HEK293 (cell line): ENCODE results near the gene PTTG1.
A peak's percentile ranks its signal among the peaks of the same experiment; 100 is the strongest.

ENCODE experiments used
- FEZF1 ChIP-seq: fragments of 450-650 bp; formaldehyde crosslinking; IDR thresholded peaks from 2 replicates; pipeline ENCODE4 v1.5.1; 2016; ENCODE audit warnings: missing biosample characterization, missing genetic modification characterization
- GLIS1 ChIP-seq: fragments of 450-650 bp; formaldehyde crosslinking; IDR thresholded peaks from 2 replicates; pipeline ENCODE4 v1.5.1; 2016; ENCODE audit warnings: missing biosample characterization, missing genetic modification characterization
- HOXA7 ChIP-seq: sonication (generic); formaldehyde crosslinking; IDR thresholded peaks from 2 replicates; pipeline ENCODE4 v1.8.1; 2022; ENCODE audit warnings: missing genetic modification reagents, borderline replicate concordance
- HOXD13 ChIP-seq: sonication (generic); formaldehyde crosslinking; IDR thresholded peaks from 2 replicates; pipeline ENCODE4 v1.8.0; 2022; ENCODE audit warnings: missing genetic modification reagents, borderline replicate concordance
- KLF1 ChIP-seq: fragments of 450-650 bp; formaldehyde crosslinking; IDR thresholded peaks from 2 replicates; pipeline ENCODE4 v1.5.1; 2016; ENCODE audit warnings: missing biosample characterization, missing genetic modification characterization
- KLF16 ChIP-seq: fragments of 450-650 bp; formaldehyde crosslinking; IDR thresholded peaks from 2 replicates; pipeline ENCODE4 v1.5.1; 2017; ENCODE audit warnings: missing biosample characterization, missing genetic modification characterization
- OSR2 ChIP-seq: fragments of 450-650 bp; formaldehyde crosslinking; IDR thresholded peaks from 2 replicates; pipeline ENCODE4 v1.5.1; 2016; ENCODE audit warnings: missing biosample characterization, missing genetic modification characterization
- REPIN1 ChIP-seq: fragments of 450-650 bp; formaldehyde crosslinking; IDR thresholded peaks from 2 replicates; pipeline ENCODE4 v1.5.1; 2017; ENCODE audit warnings: missing biosample characterization, missing genetic modification characterization, low read depth
- SCRT1 ChIP-seq: fragments of 450-650 bp; formaldehyde crosslinking; IDR thresholded peaks from 2 replicates; pipeline ENCODE4 v1.5.1; 2016; ENCODE audit warnings: missing biosample characterization, missing genetic modification characterization, borderline replicate concordance
- SETDB1 ChIP-seq: IDR thresholded peaks from one replicate; pipeline ENCODE4 v1.6.1; 2017; ENCODE audit warnings: mild to moderate bottlenecking, low read length, moderate library complexity, mixed read lengths; ENCODE audit not compliant: insufficient read length
- SP7 ChIP-seq: fragments of 450-650 bp; formaldehyde crosslinking; IDR thresholded peaks from 2 replicates; pipeline ENCODE4 v1.5.1; 2016; ENCODE audit warnings: missing biosample characterization, missing genetic modification characterization
- WT1 ChIP-seq: fragments of 450-650 bp; formaldehyde crosslinking; IDR thresholded peaks from 2 replicates; pipeline ENCODE4 v1.5.1; 2016; ENCODE audit warnings: missing biosample characterization, missing genetic modification characterization
- ZBTB1 ChIP-seq: fragments of 450-650 bp; formaldehyde crosslinking; IDR thresholded peaks from 2 replicates; pipeline ENCODE4 v1.5.1; 2016; ENCODE audit warnings: missing biosample characterization, missing genetic modification characterization
- ZNF112 ChIP-seq: fragments of 450-650 bp; formaldehyde crosslinking; IDR thresholded peaks from 2 replicates; pipeline ENCODE4 v1.5.0; 2017; ENCODE audit warnings: missing biosample characterization, missing genetic modification characterization
- ZNF155 ChIP-seq: fragments of 450-650 bp; formaldehyde crosslinking; IDR thresholded peaks from 2 replicates; pipeline ENCODE4 v1.5.1; 2016; ENCODE audit warnings: missing biosample characterization, missing genetic modification characterization
- ZNF157 ChIP-seq: fragments of 450-650 bp; formaldehyde crosslinking; IDR thresholded peaks from 2 replicates; pipeline ENCODE4 v1.5.1; 2016; ENCODE audit warnings: missing biosample characterization, missing genetic modification characterization
- ZNF2 ChIP-seq: fragments of 450-650 bp; formaldehyde crosslinking; IDR thresholded peaks from 2 replicates; pipeline ENCODE4 v1.5.1; 2016; ENCODE audit warnings: missing biosample characterization, missing genetic modification characterization
- ZNF211 ChIP-seq: fragments of 450-650 bp; formaldehyde crosslinking; IDR thresholded peaks from 2 replicates; pipeline ENCODE4 v1.5.1; 2016; ENCODE audit warnings: low read depth, missing biosample characterization, missing genetic modification characterization
- ZNF23 ChIP-seq: fragments of 450-650 bp; formaldehyde crosslinking; IDR thresholded peaks from 2 replicates; pipeline ENCODE4 v1.5.1; 2016; ENCODE audit warnings: missing biosample characterization, missing genetic modification characterization, borderline replicate concordance
- ZNF394 ChIP-seq: fragments of 450-650 bp; formaldehyde crosslinking; IDR thresholded peaks from 2 replicates; pipeline ENCODE4 v1.5.1; 2016; ENCODE audit warnings: missing biosample characterization, missing genetic modification characterization, mild to moderate bottlenecking, moderate library complexity, borderline replicate concordance
- ZNF529 ChIP-seq: fragments of 450-650 bp; formaldehyde crosslinking; IDR thresholded peaks from 2 replicates; pipeline ENCODE4 v1.5.1; 2017; ENCODE audit warnings: missing genetic modification characterization, missing biosample characterization; ENCODE audit not compliant: insufficient replicate concordance
- ZNF548 ChIP-seq: fragments of 450-650 bp; formaldehyde crosslinking; IDR thresholded peaks from 2 replicates; pipeline ENCODE4 v1.5.1; 2016; ENCODE audit warnings: missing biosample characterization, missing genetic modification characterization
- ZNF621 ChIP-seq: fragments of 450-650 bp; formaldehyde crosslinking; IDR thresholded peaks from 2 replicates; pipeline ENCODE4 v1.5.1; 2017; ENCODE audit warnings: missing biosample characterization, missing genetic modification characterization
- ZNF624 ChIP-seq: fragments of 450-650 bp; formaldehyde crosslinking; IDR thresholded peaks from 2 replicates; pipeline ENCODE4 v1.5.1; 2017; ENCODE audit warnings: missing biosample characterization, missing genetic modification characterization
- ZNF658 ChIP-seq: fragments of 450-650 bp; formaldehyde crosslinking; IDR thresholded peaks from 2 replicates; pipeline ENCODE4; 2016; ENCODE audit warnings: missing biosample characterization, missing genetic modification characterization
- ZNF660 ChIP-seq: fragments of 450-650 bp; IDR thresholded peaks from 2 replicates; pipeline ENCODE4 v1.5.1; 2018; ENCODE audit warnings: missing biosample characterization, mild to moderate bottlenecking, missing genetic modification characterization
- ZNF776 ChIP-seq: fragments of 450-650 bp; formaldehyde crosslinking; IDR thresholded peaks from 2 replicates; pipeline ENCODE4 v1.5.0; 2017; ENCODE audit warnings: missing biosample characterization, missing genetic modification characterization, borderline replicate concordance
- TF ChIP-seq, protein P1 (sequence below): fragments of 450-650 bp; formaldehyde crosslinking; IDR thresholded peaks from 2 replicates; pipeline ENCODE4 v1.5.1; 2016; ENCODE audit warnings: missing biosample characterization, missing genetic modification characterization
- TF ChIP-seq, protein P2 (sequence below): fragments of 450-650 bp; IDR thresholded peaks from 2 replicates; pipeline ENCODE4 v1.5.1; 2018; ENCODE audit warnings: missing biosample characterization, missing genetic modification characterization
- TF ChIP-seq, protein P3 (sequence below): fragments of 450-650 bp; formaldehyde crosslinking; IDR thresholded peaks from 2 replicates; pipeline ENCODE4 v1.5.1; 2017; ENCODE audit warnings: missing biosample characterization, missing genetic modification characterization
- TF ChIP-seq, protein P4 (sequence below): fragments of 450-650 bp; formaldehyde crosslinking; IDR thresholded peaks from 2 replicates; pipeline ENCODE4 v1.5.1; 2016; ENCODE audit warnings: missing biosample characterization, missing genetic modification characterization
- TF ChIP-seq, protein P5 (sequence below): fragments of 450-650 bp; formaldehyde crosslinking; IDR thresholded peaks from 2 replicates; pipeline ENCODE4 v1.5.1; 2016; ENCODE audit warnings: missing biosample characterization, missing genetic modification characterization

The PTTG1 gene

DNA sequence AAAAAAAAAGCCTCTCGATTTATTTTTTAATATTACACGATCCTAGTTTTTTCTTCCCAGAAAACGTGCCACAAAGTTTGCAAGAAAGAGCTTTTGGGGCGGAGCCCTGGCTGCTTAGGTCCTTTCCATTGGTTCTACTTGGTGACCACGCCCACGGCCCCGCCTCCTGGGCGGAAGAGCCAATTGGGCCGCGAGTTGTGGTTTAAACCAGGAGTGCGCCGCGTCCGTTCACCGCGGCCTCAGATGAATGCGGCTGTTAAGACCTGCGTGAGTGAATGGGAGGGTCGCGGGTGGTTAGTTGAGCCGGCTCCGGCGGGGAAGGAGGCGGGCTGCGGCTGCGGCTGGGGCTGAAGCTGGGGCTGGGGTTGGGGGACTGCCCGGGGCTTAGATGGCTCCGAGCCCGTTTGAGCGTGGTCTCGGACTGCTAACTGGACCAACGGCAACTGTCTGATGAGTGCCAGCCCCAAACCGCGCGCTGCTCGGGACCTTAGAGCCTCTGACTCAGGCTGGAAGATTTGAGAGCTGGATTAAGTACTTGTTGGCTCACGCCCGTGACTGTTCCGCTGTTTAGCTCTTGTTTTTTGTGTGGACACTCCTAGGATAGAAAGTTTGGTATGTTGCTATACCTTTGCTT lies at the start of gene PTTG1 (continued):
- TF ChIP-seq WT1 (tag by site-specific recombination) (peak; percentile 29; the same call in 1 of the 2 replicates), ZNF157 (tag by site-specific recombination) (no peak), OSR2 (tag by site-specific recombination) (no peak), ZNF658 (no peak), REPIN1 (tag by site-specific recombination) (no peak), ZNF112 (tag by site-specific recombination) (no peak), ZNF624 (tag by site-specific recombination) (no peak), KLF16 (no peak), ZNF529 (tag by site-specific recombination) (no peak), SETDB1 (no peak), ZBTB1 (tag by site-specific recombination) (no peak), ZNF2 (tag by site-specific recombination) (peak; percentile 61; the same call in 1 of the 2 replicates), HOXA7 (no peak), KLF1 (tag by site-specific recombination) (no peak), GLIS1 (tag by site-specific recombination) (no peak), ZNF394 (tag by site-specific recombination) (peak; percentile 47; the same call in 1 of the 2 replicates), SCRT1 (no peak; the same call in 1 of the 2 replicates), ZNF660 (tag by site-specific recombination) (no peak), HOXD13 (no peak), ZNF548 (tag by site-specific recombination) (no peak), ZNF776 (tag by site-specific recombination) (no peak), ZNF155 (tag by site-specific recombination) (no peak), FEZF1 (tag by site-specific recombination) (no peak), ZNF23 (tag by site-specific recombination) (no peak), ZNF621 (no peak), SP7 (tag by site-specific recombination) (peak; percentile 67), ZNF211 (tag by site-specific recombination) (no peak)
- TF ChIP-seq, protein P1, sequence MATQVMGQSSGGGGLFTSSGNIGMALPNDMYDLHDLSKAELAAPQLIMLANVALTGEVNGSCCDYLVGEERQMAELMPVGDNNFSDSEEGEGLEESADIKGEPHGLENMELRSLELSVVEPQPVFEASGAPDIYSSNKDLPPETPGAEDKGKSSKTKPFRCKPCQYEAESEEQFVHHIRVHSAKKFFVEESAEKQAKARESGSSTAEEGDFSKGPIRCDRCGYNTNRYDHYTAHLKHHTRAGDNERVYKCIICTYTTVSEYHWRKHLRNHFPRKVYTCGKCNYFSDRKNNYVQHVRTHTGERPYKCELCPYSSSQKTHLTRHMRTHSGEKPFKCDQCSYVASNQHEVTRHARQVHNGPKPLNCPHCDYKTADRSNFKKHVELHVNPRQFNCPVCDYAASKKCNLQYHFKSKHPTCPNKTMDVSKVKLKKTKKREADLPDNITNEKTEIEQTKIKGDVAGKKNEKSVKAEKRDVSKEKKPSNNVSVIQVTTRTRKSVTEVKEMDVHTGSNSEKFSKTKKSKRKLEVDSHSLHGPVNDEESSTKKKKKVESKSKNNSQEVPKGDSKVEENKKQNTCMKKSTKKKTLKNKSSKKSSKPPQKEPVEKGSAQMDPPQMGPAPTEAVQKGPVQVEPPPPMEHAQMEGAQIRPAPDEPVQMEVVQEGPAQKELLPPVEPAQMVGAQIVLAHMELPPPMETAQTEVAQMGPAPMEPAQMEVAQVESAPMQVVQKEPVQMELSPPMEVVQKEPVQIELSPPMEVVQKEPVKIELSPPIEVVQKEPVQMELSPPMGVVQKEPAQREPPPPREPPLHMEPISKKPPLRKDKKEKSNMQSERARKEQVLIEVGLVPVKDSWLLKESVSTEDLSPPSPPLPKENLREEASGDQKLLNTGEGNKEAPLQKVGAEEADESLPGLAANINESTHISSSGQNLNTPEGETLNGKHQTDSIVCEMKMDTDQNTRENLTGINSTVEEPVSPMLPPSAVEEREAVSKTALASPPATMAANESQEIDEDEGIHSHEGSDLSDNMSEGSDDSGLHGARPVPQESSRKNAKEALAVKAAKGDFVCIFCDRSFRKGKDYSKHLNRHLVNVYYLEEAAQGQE (tag by site-specific recombination), result peak; percentile 49; the same call in 1 of the 2 replicates
- TF ChIP-seq, protein P2, sequence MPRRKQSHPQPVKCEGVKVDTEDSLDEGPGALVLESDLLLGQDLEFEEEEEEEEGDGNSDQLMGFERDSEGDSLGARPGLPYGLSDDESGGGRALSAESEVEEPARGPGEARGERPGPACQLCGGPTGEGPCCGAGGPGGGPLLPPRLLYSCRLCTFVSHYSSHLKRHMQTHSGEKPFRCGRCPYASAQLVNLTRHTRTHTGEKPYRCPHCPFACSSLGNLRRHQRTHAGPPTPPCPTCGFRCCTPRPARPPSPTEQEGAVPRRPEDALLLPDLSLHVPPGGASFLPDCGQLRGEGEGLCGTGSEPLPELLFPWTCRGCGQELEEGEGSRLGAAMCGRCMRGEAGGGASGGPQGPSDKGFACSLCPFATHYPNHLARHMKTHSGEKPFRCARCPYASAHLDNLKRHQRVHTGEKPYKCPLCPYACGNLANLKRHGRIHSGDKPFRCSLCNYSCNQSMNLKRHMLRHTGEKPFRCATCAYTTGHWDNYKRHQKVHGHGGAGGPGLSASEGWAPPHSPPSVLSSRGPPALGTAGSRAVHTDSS (tag by site-specific recombination), result no peak
- TF ChIP-seq, protein P3, sequence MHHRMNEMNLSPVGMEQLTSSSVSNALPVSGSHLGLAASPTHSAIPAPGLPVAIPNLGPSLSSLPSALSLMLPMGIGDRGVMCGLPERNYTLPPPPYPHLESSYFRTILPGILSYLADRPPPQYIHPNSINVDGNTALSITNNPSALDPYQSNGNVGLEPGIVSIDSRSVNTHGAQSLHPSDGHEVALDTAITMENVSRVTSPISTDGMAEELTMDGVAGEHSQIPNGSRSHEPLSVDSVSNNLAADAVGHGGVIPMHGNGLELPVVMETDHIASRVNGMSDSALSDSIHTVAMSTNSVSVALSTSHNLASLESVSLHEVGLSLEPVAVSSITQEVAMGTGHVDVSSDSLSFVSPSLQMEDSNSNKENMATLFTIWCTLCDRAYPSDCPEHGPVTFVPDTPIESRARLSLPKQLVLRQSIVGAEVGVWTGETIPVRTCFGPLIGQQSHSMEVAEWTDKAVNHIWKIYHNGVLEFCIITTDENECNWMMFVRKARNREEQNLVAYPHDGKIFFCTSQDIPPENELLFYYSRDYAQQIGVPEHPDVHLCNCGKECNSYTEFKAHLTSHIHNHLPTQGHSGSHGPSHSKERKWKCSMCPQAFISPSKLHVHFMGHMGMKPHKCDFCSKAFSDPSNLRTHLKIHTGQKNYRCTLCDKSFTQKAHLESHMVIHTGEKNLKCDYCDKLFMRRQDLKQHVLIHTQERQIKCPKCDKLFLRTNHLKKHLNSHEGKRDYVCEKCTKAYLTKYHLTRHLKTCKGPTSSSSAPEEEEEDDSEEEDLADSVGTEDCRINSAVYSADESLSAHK, result no peak
- TF ChIP-seq, protein P4, sequence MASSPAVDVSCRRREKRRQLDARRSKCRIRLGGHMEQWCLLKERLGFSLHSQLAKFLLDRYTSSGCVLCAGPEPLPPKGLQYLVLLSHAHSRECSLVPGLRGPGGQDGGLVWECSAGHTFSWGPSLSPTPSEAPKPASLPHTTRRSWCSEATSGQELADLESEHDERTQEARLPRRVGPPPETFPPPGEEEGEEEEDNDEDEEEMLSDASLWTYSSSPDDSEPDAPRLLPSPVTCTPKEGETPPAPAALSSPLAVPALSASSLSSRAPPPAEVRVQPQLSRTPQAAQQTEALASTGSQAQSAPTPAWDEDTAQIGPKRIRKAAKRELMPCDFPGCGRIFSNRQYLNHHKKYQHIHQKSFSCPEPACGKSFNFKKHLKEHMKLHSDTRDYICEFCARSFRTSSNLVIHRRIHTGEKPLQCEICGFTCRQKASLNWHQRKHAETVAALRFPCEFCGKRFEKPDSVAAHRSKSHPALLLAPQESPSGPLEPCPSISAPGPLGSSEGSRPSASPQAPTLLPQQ (tag by site-specific recombination), result 0 out of 2 replicates have a peak, but pooled peaks have one; percentile 45
- TF ChIP-seq, protein P5, sequence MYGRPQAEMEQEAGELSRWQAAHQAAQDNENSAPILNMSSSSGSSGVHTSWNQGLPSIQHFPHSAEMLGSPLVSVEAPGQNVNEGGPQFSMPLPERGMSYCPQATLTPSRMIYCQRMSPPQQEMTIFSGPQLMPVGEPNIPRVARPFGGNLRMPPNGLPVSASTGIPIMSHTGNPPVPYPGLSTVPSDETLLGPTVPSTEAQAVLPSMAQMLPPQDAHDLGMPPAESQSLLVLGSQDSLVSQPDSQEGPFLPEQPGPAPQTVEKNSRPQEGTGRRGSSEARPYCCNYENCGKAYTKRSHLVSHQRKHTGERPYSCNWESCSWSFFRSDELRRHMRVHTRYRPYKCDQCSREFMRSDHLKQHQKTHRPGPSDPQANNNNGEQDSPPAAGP, result peak; percentile 36; the same call in 1 of the 2 replicates
